Tibial nerve (tissue), 3 donors: ENCODE results near the gene KRT26.

Experiments used
- CTCF ChIP-seq, 5 experiments: fragments of 200-600 bp in 3 of 5; fragments of 450-650 bp in 2 of 5; sonication (generic) in 3 of 5; IDR thresholded peaks; one replicate each; pipeline ENCODE4 v1.5.1; 2016 to 2019; ENCODE audit warnings: antibody characterized with exemption in 5 of 5, mild to moderate bottlenecking in 3 of 5, moderate library complexity in 2 of 5
- POLR2A ChIP-seq, 2 donors: fragments of 450-650 bp; IDR thresholded peaks; one replicate each; pipeline ENCODE4 v1.6.1; 2017; ENCODE audit warnings: antibody characterized with exemption in 2 of 2, mild to moderate bottlenecking in 2 of 2, moderate library complexity in 2 of 2

DNA sequence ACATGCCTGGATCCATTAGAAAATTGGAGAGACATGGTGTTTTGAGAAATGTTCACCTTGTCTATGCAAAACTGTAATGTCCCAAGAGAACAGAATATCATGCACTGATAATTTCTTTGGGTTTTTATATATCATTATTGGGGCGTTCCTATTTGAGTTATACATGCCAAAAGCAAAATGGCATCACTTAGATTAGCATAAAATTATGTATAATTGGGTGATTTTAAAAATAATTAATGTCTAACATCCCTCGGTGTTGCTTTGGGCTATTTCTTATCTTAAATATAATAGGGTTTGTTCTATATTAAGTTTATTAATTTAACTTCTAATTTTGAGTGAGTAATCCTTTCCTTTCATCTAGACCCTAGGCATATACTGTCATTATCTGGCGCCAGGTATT, 27.9 kb upstream of the KRT26 start, which contains the start of gene KRT28:
- no peak for TF ChIP-seq CTCF (IDR thresholded peaks at IDR 0.05)
- TF ChIP-seq POLR2A (IDR thresholded peaks at IDR 0.05) = no peak
